Activated CD4-positive, alpha-beta T cell treated with anti-CD3 and anti-CD28 coated beads, Interleukin-2, amount 50 U/mL, for 16 hours (primary cell): ENCODE data around the gene UGCG.
"Not testable (repeated sequence)": the region's sequence is repeated elsewhere in the genome, so short reads cannot be mapped to it uniquely, and the experiment has no call there.

ENCODE experiments used
- DNase-seq: peaks from one replicate; pipeline ENCODE4 v3.0.0-alpha.2; 2020

The UGCG gene

GRCh38 chr9:111922324-111923013 lies 25.9 kb downstream of the UGCG start:
- DNase-seq = no peak

GRCh38 chr9:111924281-111924680 lies 27.7 kb downstream of the UGCG start:
- no peak for DNase-seq

- no peak for DNase-seq
Observed at GRCh38 chr9:111925017-111925770, 28.6 kb downstream of the UGCG start.

GRCh38 chr9:111925784-111926183 lies 29.2 kb downstream of the UGCG start:
- no peak for DNase-seq

- DNase-seq = peak; percentile 72
Observed at GRCh38 chr9:111926421-111926875, 29.8 kb downstream of the UGCG start.

- no peak for DNase-seq
Observed at GRCh38 chr9:111928359-111928720, 31.7 kb downstream of the UGCG start.

GRCh38 chr9:111934747-111935146 lies 38.1 kb downstream of the UGCG start:
- DNase-seq = no peak

- DNase-seq = no peak
Observed at GRCh38 chr9:111936391-111936790, 39.8 kb downstream of the UGCG start.

- no peak for DNase-seq
Observed at GRCh38 chr9:111937301-111937700, 40.7 kb downstream of the UGCG start.

GRCh38 chr9:111937781-111938426 lies 41.3 kb downstream of the UGCG start:
- DNase-seq = peak; percentile 47

GRCh38 chr9:111938427-111938800 lies 41.8 kb downstream of the UGCG start:
- no peak for DNase-seq

- no peak for DNase-seq
Observed at GRCh38 chr9:111939322-111939721, 42.7 kb downstream of the UGCG start.

GRCh38 chr9:111940697-111941096 lies 44.1 kb downstream of the UGCG start:
- DNase-seq = no peak

- no peak for DNase-seq
Observed at GRCh38 chr9:111943200-111943599, 46.6 kb downstream of the UGCG start.

- no peak for DNase-seq
Observed at GRCh38 chr9:111943746-111944145, 47.1 kb downstream of the UGCG start.

- DNase-seq = no peak
Observed at GRCh38 chr9:111944241-111944866, 47.7 kb downstream of the UGCG start.

GRCh38 chr9:111945216-111945615 lies 48.6 kb downstream of the UGCG start:
- peak; percentile 29 for DNase-seq

- not testable (repeated sequence) for DNase-seq
Observed at GRCh38 chr9:111948109-111948508, 51.5 kb downstream of the UGCG start.

GRCh38 chr9:111948951-111949350 lies 52.3 kb downstream of the UGCG start:
- DNase-seq = no peak

GRCh38 chr9:111949919-111950318 lies 53.3 kb downstream of the UGCG start:
- no peak for DNase-seq

- no peak for DNase-seq
Observed at GRCh38 chr9:111952559-111952958, 55.9 kb downstream of the UGCG start.

GRCh38 chr9:111953444-111953843 lies 56.8 kb downstream of the UGCG start:
- no peak for DNase-seq

- DNase-seq = no peak
Observed at GRCh38 chr9:111955048-111955447, 58.4 kb downstream of the UGCG start.
